Ecto neural progenitor cell (in vitro differentiated cells): Measurements from ENCODE around the gene CPD.
"Not testable (repeated sequence)": the region's sequence is repeated elsewhere in the genome, so short reads cannot be mapped to it uniquely, and the experiment has no call there.

Source experiments
- DNase-seq: peaks from one replicate; pipeline ENCODE4 v3.0.0-alpha.2; 2018; ENCODE audit warnings: low spot score

CPD gene

DNA sequence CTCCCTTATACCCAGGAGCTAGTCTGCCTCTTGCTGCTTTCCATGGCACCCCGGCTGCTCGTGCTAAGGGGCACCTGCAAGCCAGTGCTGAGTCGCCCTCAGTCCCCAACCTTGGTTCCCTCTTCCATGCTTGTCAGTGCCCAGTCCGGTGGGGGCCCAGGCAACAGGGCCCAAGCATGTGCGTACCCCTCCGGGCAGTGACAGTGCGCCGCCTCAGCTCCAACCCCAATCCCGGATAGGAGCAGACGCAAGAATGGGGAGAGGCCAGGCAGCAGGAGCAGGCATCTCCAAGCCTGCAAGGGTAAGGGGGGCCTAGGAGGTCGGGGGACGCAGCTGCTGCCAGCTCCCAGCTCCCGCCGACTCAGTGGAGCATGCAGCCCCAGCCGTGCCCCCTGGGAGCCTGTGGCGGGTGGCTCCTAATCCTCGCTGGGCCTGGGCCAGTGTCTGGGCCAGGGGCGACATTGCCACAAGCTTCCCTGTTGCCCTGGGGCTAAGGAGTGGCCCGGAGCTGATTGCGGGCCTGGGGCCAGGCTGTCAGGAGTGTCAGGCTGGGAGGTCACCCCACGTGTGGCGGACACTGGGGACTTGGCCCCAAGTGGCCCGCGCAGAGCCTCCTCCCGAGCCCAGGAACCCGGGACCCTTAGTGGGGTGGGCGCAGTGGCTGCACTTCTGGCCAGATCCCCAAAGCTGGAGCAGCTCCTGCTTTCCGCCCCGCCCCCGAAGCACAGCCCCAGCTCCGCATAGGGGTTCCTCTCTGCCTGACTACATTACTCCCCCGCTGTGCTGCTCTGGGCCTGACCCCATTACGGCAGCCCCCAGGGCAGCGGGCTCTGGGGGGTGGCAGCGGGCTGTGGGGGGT is 9.8 kb downstream of the CPD start:
- no peak for DNase-seq

DNA sequence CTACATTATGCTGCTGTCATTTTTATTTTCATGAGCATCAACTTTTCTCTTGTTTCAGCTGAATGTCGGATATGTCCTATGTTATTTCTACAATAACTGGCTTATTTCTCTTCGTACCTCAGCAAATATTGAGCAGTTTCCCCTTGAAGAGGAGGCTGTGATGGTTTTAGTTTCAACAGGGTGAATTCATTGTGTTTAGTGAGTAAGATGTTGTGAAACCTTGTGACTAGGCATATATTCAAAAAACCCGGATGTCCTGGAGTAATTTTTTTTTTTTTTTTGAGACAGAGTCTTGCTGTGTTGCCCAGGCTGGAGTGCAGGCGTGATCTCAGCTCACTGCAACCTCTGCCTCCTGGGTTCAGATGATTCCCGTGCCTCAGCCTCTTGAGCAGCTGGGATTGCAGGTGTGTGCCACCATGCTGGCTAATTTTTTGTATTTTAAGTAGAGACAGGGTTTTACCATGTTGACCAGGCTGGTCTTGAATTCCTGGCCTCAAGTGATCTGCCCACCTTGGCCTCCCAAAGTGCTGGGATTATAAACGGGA is 11.1 kb downstream of the CPD start:
- DNase-seq = no peak

DNA sequence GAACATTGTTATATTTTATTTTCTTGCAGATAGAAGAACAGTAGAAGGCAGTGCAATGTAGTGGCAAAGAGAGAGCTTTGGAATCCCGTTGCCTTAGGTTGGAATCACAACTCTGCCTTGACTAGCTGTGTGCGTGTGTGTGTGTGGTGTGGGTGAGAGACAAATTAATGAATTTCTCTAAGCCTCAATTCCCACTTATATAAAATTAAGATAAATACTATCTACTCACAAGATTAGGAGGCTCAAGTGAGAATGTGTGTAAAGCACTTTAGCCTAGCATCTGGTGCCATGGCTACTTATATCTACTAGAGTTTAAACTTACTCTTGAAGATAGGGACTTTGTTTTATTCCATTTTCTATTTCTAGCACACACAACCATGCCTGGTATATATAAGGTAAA is 12.8 kb downstream of the CPD start:
- no peak for DNase-seq

DNA sequence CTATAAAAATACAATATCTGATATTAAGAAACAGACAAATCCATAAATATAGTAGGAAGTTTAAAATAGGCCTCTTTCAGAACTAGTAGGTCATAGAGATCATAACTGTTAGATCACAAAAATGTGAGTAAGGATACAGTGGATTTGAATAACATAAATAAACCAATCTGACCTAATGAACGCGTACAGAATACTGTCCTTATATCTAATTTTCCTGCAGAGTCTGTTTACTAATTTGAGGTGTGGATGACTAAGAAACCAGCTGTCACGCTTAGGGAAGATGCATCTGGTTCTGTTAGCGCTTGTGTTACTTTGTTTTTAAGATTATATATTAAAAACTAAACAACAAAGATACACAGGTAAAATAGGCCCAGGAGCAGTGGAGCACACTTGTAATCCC is 14.8 kb downstream of the CPD start:
- no peak for DNase-seq

DNA sequence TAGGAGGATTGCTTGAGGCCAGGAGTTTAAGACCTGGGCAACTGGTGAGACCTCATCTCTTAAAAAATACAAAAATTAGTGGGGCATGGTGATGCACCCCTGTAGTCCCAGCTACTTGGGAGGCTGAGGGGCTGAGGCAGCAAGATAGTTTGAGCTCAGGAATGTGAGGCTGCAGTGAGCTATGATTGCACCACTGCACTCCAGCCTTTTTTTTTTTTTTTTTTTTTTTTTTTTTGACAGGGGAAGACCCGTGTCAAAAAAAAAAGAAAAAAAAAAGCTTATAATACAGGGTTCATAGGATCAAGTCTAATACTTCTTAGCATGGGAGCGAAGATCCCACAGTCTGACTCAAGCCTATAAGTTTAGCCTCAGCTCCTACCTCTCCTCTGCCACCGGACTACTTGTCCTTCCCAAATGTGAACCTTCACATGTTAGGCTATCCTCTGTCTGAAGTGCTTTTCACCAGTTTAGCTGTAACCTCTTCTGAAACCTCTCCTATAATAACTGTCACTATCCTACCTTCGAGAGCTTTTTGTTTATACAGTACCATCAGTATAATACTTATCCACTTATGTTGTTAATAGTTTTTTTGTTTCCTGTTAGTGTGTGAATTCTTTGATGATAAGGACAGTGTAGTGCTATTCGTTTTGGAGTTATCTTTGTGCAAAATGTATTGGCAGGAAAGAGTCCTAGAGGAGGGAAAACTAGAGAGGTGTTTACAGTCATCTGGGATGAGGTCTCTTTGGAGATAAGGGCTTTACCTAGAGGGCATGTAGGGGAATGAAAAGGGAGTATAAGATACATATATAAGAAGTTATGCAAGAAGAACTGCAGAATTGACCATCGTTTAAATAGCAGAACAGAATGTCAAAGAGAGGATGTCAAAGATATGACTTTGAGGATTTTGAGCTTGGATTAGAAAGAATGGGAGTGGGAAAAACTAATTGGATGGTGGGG is 15.5 kb downstream of the CPD start:
- DNase-seq = no peak

DNA sequence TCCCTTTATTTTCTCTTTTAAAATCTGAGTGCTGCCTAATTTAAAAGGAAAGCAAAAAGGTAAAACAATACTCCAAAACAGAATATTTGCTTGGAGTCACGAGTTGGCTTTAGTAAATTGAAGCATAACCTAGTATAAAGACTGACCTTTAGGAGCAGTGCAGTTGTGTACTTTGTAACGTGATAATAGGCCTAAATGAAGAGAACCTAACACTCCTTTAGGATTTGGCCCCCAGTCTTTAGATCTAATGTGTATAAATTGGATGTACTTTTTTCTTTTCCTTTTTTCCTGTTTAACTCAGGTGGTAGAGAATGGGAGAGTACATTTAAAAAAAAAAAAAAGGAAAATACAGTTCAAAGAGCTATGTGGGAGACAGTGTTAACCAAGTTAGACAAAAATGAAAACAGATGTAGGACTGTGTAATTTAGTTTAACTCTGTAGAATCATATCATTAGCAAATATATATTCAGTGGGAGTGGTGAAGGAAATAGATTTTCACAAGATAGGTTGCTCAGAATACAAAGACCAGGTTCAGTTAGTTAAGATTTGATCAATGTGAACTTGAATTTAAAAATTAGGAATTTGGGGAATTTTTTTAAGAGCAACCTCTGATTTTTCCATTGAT is 16.8 kb downstream of the CPD start:
- no peak for DNase-seq

DNA sequence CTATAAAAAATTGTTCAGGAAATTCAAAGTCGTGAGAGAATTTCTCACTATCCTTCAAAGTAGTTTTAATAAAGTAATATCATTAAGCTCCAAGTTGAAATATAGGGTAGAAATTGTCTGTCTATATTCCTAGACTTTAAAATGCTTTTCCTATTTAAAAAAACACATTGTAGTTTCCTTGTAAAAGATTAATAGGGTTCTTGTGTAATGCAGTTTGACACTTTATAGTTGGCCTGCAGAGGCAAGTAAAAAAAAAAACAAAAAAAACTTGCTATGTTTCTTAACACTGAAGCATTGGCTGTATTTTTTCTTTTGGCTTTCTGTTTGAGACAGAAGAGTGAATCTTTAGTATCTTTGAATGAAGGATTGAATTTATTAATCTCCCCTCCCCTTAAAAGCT is 17.4 kb downstream of the CPD start:
- DNase-seq = no peak

DNA sequence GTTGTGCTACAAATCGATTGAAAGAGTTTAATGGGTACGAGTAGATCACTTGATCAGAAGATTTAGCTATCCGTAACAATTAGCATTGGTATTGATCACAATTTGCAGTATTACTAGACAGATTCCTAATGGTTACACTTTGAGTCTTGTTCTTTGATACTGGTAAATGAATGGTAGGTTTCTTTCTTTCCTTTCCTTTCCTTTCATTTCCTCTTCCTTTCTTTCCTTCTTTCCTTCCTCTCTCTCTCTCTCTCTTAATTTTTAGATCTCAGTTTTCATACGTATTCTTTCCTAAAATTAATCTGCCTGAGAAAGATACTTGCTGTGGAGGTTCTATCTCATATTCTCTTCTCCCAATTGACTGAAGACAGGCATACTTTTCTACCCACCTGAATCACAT is 17.9 kb downstream of the CPD start:
- DNase-seq = no peak

DNA sequence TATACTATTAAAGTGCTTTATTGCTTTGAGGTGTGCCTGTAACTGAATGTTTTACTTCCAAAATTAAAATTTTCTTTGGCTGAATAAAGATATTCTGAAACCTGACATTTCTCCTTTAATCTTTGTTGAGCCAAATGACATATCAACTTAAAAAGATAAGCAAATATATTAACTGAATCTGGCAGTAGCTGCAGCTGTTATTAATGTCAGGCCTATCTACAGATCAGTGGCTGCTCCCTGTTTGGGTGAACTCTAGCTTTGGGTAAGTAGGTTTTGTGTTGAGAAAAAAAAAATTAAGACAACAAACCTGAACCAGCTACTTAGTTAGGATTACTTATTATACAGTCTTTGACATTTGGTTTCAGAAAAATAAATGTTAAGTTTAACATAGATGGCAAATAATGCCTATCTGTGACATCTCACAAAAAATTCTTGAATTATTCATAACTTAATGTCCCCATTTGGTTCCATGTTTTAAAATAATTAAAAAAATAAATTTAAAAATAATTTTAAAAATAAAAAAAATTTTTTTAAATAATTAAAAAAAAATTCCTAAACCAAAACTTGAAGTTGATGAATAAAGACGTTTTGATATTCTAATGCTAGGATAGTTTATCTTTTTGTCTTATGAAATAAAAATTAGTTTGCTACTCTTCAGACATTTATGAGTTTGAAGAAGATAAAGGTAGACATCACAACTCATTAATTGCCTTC is 19.8 kb downstream of the CPD start:
- DNase-seq = no peak

DNA sequence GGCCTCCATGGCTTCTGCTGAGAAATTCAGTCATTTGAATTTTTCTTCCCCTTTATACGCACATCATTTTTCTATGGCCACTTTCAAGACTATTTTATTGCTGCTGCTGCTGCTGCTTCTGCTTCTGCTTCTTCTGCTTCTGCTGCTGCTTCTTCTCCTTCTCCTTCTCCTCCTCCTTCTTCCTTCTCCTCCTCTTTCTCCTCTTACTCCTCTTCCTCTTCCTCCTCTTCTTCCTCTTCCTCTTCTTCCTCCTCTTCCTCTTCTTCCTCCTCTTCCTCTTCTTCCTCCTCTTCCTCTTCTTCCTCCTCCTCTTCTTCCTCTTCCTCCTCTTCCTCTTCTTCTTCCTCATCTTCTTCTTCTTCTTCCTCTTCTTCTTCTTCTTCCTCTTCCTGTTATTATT is 22.4 kb downstream of the CPD start:
- no peak for DNase-seq

DNA sequence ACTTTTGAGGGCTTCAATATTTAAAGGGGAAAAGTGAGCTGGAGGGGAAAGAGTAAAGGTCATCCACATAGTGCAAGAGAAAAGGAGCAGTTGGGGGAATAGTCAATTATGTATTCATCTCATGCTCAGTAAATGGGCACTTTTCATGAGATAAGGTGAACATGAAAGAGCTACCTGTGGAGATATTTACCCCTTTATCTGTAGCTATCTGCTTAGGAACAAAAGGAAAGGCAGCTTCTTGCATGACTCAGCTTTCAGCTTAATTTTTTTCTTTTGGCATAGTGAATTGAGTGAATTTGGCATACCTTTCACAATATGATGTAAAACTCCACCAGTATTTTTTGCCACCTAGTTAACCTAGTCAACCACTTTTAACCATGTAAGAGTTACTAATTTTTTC is 26.4 kb downstream of the CPD start:
- no peak for DNase-seq

DNA sequence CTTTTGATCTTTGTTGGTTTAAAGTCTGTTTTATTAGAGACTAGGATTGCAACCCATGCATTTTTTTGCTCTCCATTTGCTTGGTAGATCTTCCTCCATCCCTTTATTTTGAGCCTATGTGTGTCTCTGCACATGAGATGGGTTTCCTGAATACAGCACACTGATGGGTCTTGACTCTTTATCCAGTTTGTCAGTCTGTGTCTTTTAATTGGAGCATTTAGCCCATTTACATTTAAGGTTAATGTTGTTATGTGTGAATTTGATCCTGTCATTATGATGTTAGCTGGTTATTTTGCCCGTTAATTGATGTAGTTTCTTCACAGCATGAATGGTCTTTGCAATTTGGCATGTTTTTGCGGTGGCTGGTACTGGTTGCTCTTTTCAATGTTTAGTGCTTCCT is 31.9 kb downstream of the CPD start:
- DNase-seq = not testable (repeated sequence)

DNA sequence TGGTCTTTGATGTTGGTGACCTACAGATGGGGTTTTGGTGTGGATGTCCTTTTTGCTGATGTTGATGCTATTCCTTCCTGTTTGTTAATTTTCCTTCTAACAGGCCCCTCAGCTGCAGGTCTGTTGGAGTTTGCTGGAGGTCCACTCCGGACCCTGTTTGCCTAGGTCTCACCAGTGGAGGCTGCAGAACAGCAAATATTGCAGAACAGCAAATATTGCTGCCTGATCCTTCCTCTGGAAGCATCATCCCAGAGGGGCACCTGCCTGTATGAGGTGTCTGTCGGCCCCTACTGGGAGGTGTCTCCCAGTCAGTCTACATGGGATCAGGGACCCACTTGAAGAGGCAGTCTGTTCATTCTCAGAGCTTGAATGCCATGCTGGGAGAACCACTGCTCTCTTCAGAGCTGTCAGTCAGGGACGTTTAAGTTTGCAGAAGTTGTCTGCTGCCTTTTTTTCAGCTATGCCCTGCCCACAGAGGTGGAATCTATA is 33.3 kb downstream of the CPD start:
- not testable (repeated sequence) for DNase-seq

DNA sequence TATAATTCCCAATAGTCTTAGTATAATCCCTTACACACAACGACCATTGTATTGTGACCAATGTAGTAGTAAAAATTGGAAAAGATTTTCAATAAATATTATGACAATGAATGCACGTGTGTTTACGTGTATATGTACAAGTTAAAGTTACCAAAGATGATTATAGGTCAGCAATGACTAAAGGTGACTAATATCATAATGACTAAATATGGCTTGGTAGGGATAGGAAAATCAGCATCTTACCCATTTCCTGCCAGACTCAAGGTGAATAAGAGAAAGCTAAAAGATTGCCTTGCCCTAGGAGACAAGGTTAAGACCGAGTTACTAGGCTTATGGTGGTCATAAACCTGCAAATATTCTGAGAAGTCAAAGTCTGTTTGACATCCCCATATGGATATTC is 34.4 kb downstream of the CPD start:
- DNase-seq = no peak

DNA sequence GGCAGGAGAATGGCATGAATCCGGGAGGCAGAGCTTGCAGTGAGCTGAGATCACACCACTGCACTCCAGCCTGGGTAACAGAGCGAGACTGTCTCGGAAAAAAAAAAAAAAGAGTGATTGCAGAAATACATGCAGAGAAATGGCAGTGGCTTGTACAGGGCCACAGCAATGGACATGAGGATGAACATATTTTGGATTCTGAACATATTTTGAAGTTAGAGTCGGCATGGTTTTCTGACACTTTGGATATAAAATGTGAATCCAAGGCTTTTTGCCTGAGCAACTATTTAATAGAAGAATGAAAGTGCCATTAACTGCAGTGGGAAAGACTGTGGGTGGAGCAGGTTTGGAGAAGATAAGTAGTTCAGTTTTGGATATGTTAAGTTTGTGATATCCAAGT is 35.8 kb downstream of the CPD start:
- DNase-seq = no peak

DNA sequence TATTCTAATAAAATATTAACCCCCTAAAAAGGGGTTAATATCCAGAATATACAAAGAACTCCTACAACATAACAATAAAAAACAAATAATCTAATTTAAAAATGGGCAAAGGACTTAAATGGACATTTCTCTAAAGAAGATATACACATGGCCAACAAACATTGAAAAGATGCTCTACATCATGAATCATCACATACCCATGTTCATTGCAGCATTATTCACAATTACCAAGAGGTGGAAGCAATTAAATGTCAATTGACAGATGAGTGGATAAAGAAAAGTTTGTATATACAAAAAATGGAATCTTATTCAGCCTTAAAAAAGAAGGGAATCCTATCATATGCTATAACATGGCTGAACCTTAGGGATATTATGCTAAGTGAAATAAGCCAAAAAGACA is 36.8 kb downstream of the CPD start:
- no peak for DNase-seq

DNA sequence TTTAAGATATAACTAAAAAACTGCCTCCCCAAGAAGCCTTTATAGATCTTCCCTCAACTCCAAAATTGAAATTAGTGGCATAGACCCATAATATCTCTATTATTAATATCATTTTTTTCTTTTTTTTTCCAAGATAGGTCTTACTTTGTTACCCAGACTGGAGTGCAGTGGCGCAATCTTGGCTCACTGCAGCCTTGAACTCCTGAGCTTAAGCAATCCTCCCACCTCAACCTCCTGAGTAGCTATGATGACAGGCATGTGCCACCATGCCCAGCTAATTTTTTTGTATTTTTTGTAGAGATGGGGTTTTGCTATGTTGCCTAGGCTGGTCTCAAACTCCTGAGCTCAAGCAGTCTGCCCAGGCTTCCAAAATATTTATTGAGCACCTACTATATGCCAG is 39.3 kb downstream of the CPD start:
- DNase-seq = not testable (repeated sequence)

DNA sequence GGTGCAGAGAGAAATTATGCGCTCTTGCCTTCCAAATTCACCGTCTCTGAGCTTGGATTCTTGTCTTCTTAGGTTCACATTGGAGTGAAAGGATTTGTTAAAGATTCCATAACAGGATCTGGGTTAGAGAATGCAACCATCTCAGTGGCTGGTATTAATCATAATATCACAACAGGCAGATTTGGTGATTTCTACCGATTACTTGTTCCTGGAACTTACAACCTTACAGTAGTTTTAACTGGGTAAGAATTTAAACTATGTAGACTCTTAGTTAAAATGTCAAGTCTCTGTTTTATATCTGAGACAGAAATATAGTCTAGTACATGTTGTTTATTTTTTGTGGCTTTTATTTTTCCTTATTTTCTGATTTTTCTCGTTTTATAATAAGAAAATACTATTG is 42.9 kb downstream of the CPD start:
- DNase-seq = no peak

DNA sequence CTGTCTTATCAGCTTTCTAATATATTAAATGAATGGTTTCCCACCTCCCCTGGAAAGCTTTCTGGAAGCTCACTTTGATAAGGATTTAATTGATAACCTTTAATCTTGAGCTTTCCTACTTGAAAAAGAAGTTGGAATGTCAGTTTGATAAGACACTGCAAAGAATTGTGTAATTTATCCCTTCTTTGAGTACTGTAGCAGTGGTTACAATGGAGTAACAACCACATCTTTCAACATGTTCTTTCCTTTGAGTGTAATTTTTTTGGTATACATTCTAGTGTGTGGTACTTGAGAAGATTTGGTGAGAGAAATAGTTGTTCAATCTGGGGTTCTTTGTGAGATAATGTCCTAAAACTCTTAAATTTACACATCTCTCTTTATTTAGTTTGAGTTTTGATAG is 43.4 kb downstream of the CPD start:
- no peak for DNase-seq

DNA sequence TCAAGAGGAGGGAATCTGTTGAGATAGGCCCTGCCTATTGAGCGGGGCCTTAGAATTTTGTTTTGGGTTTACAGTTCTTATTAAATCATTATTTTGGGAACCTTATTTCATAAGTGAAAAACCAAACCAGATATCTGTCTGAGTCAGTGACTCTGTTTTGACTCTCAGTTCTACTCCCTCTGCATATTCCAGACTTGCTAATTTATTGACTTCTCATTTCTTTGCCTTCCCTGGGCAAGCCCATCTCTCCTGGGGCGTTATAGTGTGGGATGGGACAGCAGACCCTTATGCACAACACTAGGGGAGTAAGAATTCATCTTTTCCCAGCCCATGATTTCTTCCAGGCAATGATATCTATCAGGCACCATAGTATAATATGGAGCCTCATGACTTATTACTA is 45.7 kb downstream of the CPD start:
- no peak for DNase-seq

DNA sequence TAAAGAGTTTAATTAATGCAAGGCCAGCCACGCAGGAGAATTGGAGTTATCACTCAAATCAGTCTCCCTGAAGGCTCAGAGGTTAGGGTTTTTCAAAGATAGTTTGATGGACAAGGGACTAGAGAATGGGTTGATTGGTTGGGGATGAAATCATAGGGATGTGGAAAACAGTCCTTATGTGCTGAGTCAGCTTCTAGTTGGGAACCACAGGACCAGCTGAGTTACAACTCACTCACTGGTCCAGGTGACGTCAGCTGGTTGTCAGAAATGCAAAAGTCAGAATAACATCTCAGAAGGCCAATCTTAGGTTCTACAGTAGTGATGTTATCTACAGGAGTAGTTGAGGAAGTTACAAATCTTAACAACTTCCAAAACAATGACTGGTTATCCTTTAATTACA is 47.6 kb downstream of the CPD start:
- DNase-seq = no peak

DNA sequence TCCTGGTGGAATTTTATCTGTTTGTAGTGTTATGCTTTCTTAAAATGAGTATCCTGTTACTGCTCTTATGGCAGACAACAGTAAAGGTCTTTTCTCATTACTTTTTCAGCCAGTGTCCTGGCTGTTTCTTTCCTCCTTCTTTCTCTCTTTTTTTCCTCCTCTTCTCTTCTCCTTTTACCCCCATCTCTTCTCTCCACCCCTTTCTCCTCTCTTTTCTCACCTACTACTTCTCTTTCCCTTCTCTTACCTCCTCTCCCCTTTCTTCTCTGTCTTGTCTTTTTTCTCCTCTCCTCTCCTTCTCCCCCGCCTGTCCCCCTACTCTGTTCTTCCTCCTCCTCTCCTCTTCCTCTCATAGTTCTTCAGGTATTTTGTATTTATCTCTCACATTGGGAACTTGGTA is 48.9 kb downstream of the CPD start:
- no peak for DNase-seq
